ENCODE results near the gene CDH4.

CDH4 gene

GRCh38 chr20:61891476-61891875 is 639.4 kb downstream of the CDH4 start:
- DNase-seq = no peak

- no peak for DNase-seq
Measured at GRCh38 chr20:61891916-61892649, 640.0 kb downstream of the CDH4 start.

GRCh38 chr20:61895016-61895415 is 643.0 kb downstream of the CDH4 start:
- DNase-seq = no peak

- DNase-seq = no peak
Measured at GRCh38 chr20:61895686-61896057, 643.6 kb downstream of the CDH4 start.

DNA sequence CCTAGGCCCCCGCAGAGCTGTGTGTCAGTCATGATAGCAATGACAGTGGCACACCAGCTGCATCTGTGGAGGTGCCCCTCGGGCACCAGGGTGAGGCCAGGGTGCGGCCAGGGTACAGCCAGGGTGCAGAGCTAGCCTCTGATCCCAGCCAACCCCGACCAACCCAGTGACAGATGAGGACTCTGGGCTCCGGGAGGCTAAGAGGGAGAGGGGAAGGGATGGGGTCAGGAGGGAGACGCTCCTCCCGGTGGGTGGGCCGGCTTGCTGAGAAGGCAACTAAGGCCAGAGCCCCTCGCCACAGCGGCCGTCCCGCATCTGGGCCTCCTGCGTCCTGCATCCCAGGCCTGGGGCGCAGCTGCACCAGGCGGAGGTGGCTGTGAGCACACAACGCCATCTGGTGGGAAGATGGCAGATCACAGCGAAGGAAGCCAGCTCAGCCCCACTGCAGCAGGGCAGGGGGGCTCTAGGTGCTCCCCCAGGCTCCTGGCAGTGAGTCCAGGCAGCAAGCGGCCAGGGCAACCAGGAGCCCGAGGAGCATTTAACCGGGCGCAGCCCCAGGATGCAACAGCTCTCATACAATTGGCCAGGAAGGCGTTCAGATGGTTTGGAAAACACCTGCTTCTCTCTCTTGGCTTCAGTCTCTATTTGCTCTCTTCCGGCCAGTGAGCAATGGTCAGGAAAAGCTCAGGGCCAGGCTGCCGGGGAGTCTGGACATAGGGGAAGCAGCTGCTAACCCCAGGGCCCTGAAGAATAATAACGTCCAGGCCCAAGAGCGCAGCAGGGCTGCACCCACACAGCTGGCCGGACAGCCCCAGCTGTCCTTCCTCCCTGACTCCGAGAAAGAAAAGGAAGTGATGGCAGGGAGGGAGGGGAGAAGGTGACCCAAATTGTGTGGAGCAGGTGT is 644.2 kb downstream of the CDH4 start:
- DNase-seq = peak; percentile 42

- no peak for DNase-seq
Measured at GRCh38 chr20:61897401-61898295, 645.6 kb downstream of the CDH4 start.

- DNase-seq = no peak
Measured at GRCh38 chr20:61898405-61898804, 646.3 kb downstream of the CDH4 start.

DNA sequence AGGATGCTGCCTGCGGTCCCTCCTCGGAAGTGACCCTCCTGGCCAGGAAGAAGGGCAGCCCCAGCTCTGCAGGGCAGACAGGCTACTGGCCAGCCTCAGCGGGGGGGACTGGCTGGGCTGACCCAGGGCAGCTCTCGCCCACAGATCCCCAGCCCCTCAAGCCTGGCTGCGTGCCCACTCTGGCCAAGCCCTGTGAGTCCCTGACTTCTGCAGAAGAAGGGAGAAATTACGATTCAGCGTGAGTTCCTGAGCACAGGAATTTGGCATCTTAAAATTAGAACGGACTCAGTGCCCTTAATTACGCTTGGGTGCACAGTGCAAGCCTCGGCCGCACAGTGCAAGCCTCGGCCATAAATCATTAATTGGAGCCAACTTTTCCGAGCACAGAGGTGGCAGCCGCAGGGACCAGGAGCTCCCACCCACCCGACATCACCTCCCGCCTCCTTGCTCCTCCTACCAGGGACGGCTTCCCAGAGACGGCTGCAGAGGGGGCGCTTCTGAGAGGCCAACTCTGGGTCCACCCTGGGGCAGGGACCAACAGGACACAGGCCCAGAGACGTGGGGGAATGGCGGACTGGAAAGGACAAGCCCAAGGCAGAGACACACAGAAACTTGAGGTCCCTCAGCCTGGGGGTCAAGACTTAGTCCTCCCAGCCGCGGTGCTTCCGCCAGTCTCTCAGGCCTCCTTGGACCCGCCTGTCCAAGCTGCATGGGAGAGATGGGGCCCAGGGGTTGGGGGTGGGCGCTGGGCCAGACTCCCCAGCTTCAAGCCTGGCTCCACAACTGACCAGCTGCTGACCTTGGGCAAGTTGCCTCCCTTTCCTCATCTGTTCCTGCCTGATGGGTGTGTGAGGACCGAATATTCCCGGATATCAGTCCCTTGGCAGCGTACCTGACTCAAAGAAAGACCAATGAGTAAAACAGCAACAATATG is 648.2 kb downstream of the CDH4 start:
- DNase-seq = no peak

DNA sequence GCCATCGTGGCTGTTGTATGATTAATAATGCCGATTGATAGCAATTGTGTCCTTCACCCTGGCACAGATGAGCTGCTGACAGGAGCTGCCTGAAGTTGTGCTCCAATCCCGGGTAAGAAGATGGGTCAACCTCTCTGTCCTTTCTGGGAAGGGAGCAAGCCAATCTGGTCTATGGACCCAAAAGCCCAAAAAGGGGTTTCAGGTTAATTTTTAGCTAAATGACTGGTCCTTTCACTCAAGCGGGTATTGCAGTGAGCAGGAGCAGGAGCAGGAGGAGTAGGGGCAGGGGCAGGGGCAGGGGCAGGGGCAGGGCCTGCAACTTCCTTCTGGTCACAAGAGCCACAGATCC is 648.9 kb downstream of the CDH4 start:
- no peak for DNase-seq

DNA sequence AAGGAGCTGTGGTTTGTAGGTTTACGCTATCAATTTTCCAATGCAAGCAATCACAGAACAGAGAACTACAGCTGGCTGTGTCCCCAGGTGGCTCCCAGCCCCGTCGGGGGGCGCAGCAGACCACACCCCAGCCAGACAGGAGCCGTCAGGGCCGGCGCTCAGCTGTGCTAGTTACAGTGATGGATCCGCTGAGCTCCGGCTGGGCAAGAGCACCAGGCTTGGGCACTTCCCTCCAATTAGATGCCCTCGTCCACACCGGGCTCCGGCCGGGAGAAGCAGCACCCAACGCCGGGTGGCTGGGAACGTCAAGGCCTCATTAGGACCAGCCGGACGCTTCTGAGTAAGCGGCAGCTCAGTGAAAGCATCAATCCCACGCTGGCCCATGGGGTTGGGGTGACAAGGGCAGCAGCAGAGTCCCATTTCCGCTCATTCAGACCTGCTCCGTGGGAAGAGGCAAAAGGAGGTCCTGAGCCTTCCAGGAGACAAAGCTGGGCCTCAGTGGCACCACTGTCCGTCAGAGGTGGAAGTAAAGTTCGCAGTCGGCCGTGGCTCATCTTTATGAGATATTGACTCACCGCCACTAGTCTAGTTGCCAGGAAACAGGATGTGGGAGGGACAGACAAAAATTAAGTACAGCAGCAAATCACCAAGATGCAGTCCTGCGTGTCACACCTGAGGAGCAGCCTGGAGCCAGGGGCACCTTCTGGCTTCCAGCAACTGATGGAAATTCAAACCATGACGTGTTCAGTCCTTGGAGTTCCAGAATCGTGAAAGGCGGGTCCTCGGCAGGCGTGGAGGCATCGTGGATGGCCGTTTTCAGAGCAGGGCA is 649.5 kb downstream of the CDH4 start:
- DNase-seq = peak; percentile 12

DNA sequence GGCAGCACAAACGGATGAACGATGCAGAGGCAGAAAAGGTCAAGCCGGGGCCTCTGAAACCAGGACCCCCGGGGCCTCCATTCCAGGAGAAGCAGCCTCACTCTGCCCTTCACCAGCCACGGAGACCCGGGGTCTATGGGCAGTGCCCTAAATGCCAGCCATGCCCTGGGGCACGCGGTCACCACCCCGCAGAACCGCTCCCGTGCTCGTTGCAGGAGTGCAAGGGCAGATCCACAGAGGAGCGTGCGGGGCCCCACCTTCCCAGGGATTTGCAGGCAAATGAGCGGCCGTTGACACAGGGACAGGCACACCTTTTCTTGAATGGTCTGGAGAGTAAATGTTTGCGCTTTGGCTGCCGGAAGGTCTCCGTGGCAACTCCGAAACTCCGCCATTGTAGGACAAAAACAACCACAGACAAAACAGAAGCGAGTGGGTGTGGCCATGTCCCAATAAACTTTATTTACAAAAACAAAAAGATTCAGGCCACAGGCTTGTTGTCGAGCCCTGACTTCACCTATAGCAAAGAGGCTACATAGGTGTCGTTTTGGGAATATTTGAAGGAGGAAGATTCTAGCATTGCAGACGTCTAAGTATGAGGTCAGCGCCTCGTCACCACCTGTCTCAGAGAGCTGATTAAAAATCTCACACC is 650.3 kb downstream of the CDH4 start:
- no peak for DNase-seq

DNA sequence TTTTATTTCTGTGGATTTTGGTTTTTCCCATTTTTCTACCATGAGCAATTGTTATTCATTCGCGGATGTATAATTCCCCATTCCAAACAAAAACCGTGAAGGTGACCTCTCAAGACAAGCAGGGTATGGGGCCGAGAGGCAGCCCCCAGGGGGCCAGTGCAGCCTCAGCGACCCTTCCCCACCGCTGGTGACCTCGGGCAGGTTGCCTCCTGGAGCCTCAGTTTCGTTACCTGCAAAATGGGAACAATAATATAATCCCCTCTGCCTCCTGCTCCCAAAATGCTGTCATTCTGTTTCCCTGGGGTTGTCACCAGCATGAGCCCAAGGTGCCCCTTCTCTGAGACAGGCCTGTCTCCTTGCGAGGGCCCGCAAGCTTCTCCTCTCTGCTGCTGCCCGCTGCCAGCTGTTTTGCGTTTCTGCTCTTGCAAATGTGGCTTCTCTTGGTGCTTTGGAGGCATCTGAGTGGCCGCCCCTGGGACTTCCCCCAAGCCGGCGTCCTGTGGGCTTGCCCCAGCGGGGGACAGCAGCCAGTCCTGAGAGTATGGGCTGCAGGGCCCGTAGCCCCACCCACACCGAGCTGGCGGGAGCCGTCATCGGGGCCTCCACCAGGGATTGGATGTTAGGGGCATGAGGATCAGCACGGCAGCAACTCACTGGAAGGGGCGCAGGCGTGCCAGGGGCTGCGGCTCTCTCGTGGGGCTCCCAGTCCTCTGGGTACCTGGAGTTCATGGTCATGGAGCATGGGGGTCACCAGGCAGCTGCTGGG is 651.7 kb downstream of the CDH4 start:
- DNase-seq = no peak

DNA sequence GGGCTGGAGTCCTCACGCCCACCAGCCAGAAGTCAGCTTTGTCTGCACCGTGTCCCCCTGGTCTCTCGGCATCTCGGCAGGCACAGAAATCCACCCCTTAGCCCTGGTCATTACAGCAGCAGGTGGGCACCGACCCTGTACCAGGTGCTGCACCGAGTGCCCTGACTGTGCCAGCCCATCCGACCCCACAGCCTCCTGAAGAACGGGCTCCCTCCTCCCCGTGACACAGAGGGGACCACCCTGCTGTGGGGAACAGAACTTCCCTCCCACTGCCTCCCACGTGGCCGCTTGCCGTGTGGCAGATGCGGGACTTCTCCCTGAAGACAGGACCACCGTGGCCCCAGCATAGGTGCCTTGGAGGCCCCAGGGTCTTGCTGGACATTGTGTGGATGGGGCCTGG is 652.4 kb downstream of the CDH4 start:
- DNase-seq = no peak

DNA sequence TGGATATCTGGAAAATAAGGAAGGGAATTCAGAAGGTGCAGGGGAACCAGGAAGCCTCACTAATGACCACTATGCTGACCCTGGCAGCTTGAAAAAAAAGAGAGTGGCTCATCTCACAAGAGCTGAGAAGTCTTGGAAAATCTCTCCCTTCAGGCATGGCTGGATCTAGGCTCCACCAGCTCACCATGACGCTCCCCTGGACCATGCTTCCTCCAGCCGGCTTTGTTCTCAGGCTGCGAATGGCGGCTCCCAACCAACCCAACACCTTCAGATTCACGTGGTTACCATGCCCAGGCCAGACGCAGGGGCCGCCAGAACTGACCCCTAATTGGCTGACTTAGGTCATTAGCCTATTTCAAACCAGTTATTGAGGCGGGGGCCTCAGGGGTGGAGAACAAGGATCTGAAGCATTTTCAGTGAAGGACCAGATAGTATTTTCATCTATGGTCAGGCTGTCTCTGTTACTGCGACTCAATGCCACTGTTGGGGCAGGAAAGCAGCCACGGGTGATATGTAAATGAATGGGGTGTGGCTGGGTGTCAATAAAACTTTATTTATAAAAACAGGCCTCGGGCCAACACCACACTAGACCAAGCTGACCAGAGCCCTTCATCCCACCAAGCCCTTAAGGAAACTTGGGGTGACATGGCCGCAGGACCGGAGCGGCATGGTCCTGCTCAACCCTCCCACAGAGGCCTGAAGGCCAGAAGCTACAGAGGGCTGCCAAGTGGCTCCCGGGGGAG is 653.9 kb downstream of the CDH4 start:
- DNase-seq = no peak

GRCh38 chr20:61907081-61907891 is 655.2 kb downstream of the CDH4 start:
- DNase-seq = no peak

- DNase-seq = no peak
Measured at GRCh38 chr20:61908057-61909026, 656.3 kb downstream of the CDH4 start.

GRCh38 chr20:61909028-61909427 is 657.0 kb downstream of the CDH4 start:
- no peak for DNase-seq
